SK-N-SH treated with all-trans-retinoic acid at 6 μM for 48 hours (cell line): ENCODE data around the gene RAD51B.

Experiments
- ARNTL ChIP-seq: fragments of 450-650 bp; formaldehyde crosslinking; IDR thresholded peaks from 2 replicates; pipeline ENCODE4 v1.5.0; 2020; ENCODE audit warnings: low read depth, mild to moderate bottlenecking, moderate library complexity, borderline replicate concordance
- CSDC2 ChIP-seq: fragments of 250-450 bp; sonication (Bioruptor Pico); IDR thresholded peaks from 2 replicates; pipeline ENCODE4 v1.5.0; 2020; ENCODE audit warnings: mild to moderate bottlenecking, moderate library complexity
- ISL1 ChIP-seq: fragments of 250-450 bp; sonication (Bioruptor Pico); IDR thresholded peaks from 2 replicates; pipeline ENCODE4 v2.1.2; 2022; ENCODE audit warnings: mild to moderate bottlenecking, moderate library complexity
- PPARA ChIP-seq: fragments of 250-450 bp; sonication (Bioruptor Pico); IDR thresholded peaks from 2 replicates; pipeline ENCODE4 v1.5.0; 2020; ENCODE audit warnings: mild to moderate bottlenecking, borderline replicate concordance
- RARB ChIP-seq: fragments of 250-450 bp; sonication (Bioruptor Pico); IDR thresholded peaks from 2 replicates; pipeline ENCODE4 v1.8.0; 2021; ENCODE audit warnings: mild to moderate bottlenecking, moderate library complexity
- ZFP30 ChIP-seq: fragments of 450-650 bp; formaldehyde crosslinking; IDR thresholded peaks from 2 replicates; pipeline ENCODE4 v1.5.0; 2022; ENCODE audit warnings: mild to moderate bottlenecking, moderate library complexity
- TF ChIP-seq, protein P1 (sequence below): fragments of 250-450 bp; sonication (Bioruptor Pico); IDR thresholded peaks from 2 replicates; pipeline ENCODE4 v1.8.0; 2020; ENCODE audit warnings: mild to moderate bottlenecking, moderate library complexity, borderline replicate concordance
- TF ChIP-seq, protein P2 (sequence below): fragments of 250-450 bp; sonication (Bioruptor Pico); IDR thresholded peaks from 2 replicates; pipeline ENCODE4 v1.5.1; 2020; ENCODE audit warnings: low read depth, mild to moderate bottlenecking, moderate library complexity
- TF ChIP-seq, protein P3 (sequence below): fragments of 250-450 bp; sonication (Bioruptor Pico); IDR thresholded peaks from 2 replicates; pipeline ENCODE4 v1.5.1; 2021; ENCODE audit warnings: mild to moderate bottlenecking, moderate library complexity

DNA sequence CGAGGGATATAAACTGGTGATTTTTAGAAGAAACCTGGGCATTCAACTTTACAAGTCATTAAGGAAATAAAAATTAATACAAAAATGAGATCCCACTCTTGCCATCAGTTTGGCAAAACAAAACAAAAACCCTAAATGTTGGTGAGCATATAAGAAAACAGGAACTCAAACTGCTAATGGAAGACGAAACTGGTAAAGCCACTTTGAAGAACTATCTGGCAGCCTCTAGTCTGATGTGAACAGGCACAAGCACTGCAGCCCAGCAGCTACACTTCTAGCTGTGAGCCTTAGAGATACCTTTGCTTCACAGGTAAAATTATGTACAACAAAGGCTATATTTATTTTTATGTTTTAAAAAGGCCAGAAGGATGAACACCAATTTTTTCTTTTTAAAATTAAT, 513.7 kb downstream of the RAD51B start:
- TF ChIP-seq, protein P1, sequence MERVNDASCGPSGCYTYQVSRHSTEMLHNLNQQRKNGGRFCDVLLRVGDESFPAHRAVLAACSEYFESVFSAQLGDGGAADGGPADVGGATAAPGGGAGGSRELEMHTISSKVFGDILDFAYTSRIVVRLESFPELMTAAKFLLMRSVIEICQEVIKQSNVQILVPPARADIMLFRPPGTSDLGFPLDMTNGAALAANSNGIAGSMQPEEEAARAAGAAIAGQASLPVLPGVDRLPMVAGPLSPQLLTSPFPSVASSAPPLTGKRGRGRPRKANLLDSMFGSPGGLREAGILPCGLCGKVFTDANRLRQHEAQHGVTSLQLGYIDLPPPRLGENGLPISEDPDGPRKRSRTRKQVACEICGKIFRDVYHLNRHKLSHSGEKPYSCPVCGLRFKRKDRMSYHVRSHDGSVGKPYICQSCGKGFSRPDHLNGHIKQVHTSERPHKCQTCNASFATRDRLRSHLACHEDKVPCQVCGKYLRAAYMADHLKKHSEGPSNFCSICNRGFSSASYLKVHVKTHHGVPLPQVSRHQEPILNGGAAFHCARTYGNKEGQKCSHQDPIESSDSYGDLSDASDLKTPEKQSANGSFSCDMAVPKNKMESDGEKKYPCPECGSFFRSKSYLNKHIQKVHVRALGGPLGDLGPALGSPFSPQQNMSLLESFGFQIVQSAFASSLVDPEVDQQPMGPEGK (CRISPR knock-in tag): no peak
- no peak for TF ChIP-seq PPARA
- TF ChIP-seq RARB (CRISPR knock-in tag): no peak
- TF ChIP-seq ARNTL (CRISPR knock-in tag): no peak
- no peak for TF ChIP-seq CSDC2 (CRISPR knock-in tag)
- TF ChIP-seq, protein P2, sequence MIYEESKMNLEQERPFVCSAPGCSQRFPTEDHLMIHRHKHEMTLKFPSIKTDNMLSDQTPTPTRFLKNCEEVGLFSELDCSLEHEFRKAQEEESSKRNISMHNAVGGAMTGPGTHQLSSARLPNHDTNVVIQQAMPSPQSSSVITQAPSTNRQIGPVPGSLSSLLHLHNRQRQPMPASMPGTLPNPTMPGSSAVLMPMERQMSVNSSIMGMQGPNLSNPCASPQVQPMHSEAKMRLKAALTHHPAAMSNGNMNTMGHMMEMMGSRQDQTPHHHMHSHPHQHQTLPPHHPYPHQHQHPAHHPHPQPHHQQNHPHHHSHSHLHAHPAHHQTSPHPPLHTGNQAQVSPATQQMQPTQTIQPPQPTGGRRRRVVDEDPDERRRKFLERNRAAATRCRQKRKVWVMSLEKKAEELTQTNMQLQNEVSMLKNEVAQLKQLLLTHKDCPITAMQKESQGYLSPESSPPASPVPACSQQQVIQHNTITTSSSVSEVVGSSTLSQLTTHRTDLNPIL (CRISPR knock-in tag): no peak
- TF ChIP-seq, protein P3, sequence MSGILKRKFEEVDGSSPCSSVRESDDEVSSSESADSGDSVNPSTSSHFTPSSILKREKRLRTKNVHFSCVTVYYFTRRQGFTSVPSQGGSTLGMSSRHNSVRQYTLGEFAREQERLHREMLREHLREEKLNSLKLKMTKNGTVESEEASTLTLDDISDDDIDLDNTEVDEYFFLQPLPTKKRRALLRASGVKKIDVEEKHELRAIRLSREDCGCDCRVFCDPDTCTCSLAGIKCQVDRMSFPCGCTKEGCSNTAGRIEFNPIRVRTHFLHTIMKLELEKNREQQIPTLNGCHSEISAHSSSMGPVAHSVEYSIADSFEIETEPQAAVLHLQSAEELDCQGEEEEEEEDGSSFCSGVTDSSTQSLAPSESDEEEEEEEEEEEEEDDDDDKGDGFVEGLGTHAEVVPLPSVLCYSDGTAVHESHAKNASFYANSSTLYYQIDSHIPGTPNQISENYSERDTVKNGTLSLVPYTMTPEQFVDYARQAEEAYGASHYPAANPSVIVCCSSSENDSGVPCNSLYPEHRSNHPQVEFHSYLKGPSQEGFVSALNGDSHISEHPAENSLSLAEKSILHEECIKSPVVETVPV (CRISPR knock-in tag): no peak
- TF ChIP-seq ISL1 (CRISPR knock-in tag): no peak
- no peak for TF ChIP-seq ZFP30
